COLO668 (cell line): ENCODE measurements around the gene SOCS7.
A peak's percentile ranks its signal among the peaks of the same experiment; 100 is the strongest.

Source experiments
- DNase-seq: peaks from one replicate; lab custom pipeline; 2025; ENCODE audit not compliant: unreplicated experiment; lab: John Stamatoyannopoulos, UW

Gene SOCS7, protein sequence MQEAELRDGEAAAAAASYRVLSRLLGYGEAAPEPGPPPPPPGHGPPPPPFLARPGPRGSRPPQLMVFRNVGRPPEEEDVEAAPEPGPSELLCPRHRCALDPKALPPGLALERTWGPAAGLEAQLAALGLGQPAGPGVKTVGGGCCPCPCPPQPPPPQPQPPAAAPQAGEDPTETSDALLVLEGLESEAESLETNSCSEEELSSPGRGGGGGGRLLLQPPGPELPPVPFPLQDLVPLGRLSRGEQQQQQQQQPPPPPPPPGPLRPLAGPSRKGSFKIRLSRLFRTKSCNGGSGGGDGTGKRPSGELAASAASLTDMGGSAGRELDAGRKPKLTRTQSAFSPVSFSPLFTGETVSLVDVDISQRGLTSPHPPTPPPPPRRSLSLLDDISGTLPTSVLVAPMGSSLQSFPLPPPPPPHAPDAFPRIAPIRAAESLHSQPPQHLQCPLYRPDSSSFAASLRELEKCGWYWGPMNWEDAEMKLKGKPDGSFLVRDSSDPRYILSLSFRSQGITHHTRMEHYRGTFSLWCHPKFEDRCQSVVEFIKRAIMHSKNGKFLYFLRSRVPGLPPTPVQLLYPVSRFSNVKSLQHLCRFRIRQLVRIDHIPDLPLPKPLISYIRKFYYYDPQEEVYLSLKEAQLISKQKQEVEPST

DNA sequence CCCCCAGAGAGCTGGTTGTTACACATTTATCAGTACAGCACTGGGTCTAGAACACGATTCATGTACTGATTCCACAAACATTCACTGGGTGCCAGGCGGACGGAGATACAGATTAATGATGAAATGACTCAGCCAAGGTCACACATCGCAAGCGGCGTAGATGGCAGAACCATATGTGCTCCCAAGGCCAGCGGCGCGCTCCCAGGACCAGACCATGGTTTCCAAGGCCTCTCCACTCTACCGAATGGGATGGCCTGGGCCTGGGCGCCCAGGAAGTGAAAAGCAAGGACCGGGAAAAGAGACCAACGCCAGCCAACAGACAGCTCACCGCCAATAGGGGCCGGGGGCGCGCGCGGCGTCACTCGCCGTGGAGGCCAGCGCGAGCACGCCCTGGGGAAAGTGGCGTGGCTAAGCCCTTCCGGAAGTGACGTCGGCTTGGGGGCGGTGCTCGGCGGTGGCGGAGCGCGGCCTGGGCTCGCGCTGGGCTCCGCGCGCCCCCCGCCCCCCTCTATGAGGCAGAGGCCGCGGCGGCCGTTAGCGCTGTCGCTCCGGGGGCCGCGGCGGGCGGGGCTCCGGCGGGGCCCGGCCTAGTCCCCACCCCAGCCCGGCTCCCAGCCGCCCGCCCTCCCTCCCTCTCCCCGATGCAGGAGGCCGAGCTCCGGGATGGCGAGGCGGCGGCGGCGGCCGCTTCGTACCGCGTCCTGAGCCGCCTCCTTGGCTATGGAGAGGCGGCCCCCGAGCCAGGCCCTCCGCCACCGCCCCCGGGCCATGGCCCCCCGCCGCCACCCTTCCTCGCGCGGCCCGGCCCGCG is at the start of gene SOCS7:
TSS of gene SOCS7 (plus strand) at position 433 of the 811 bp plus-strand sequence. CDS start at position 642, 209 bp downstream.
- peak; percentile 93 for DNase-seq

DNA sequence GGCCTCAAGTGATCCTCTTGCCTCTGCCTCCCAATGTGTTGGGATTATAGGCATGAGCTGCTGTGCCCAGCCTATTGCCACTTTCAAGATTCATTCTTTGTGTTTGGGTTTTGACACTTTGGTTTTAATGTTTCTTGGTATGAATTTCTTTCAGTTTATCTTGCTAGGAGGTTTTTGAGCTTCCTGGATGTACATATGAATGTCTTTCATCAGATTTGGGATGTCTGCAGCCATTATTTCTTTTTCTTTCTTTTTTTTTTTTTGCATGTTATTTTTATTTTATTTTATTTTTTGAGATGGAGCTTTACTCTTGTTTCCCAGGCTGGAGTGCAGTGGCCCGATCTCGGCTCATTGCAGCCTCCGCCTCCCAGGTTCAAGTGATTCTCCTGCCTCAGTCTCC is 36.1 kb upstream of the SOCS7 start:
- no peak for DNase-seq

DNA sequence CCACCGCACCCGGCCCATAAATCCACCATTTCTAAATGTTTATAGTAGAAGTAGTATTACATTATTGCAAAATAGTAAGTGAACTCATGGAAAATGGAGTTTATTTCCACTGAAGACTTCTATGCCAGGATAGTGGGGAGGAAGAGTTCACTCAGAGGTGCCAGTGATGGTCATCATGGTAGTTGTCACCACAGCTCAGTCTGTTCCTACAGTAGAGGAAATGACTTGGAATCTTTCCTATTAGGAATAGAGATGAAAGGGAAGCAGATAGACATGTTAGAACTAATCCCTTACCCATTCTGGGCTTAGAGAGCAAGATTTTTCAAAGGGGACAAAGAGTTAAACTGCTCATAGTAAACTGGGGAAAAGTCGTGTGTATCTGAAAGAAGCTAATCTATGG is 34.6 kb upstream of the SOCS7 start:
- no peak for DNase-seq

DNA sequence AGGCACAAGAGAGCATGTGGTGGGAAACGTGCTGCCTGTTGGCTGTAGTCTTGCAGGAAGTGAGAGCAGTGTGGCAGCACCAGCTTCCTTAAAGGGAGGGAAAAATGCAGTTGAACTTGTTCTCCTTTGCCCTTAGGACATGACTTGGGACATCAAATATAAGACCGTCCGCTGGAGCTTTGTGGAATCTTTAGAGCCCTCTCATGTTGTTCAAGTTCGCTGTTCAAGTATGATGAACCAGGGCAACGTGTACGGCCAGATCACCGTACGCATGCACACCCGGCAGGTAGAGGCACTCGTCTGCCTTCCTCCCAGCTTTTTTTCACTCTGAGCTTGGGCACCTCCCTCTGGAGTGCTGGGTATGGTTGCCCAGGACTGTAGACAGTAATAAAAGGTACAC is 31.2 kb upstream of the SOCS7 start:
- no peak for DNase-seq

DNA sequence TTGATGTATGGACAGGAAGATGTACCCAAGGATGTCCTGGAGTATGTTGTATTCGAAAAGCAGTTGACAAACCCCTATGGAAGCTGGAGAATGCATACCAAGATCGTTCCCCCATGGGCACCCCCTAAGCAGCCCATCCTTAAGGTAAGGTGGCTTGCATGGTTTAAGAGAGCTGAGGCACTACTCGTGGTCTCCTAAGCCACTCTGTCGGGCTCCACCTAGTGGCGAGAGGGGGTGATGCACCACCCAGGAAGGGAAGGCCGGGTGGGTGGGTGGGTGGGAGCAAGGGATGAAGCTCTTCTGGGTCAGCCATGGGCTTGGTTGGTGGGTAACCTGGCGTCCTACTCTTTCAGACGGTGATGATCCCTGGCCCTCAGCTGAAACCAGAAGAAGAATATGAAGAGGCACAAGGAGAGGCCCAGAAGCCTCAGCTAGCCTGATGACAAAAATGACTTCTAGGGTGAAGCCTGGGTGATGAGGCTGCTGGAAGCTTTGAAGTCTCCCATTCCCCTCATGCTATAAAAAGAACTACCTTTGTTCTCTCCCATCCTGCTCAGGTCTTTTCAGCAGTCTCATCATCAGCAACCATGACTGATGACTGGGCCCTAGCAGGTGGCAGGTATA is 29.4 kb upstream of the SOCS7 start:
- DNase-seq, result peak; percentile 39

DNA sequence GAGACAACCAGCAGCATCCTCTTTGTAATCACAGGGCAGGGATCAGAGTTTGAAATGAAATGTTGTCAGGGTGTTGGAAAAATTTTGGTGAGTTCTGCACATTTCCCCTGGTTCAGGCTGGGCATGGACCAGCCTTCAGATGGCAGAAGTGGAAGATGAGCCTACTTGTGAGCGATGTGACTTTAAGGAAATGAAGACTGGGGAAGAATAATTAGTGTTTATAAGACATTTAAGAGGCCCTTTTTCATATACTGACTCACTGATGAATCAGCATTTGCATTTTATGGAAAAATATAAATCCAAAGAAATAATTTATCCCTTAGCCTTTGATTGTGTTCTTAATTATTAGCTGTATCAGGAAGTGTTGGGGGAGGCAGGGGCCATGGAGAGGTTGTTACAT is 28.7 kb upstream of the SOCS7 start:
- no peak for DNase-seq

DNA sequence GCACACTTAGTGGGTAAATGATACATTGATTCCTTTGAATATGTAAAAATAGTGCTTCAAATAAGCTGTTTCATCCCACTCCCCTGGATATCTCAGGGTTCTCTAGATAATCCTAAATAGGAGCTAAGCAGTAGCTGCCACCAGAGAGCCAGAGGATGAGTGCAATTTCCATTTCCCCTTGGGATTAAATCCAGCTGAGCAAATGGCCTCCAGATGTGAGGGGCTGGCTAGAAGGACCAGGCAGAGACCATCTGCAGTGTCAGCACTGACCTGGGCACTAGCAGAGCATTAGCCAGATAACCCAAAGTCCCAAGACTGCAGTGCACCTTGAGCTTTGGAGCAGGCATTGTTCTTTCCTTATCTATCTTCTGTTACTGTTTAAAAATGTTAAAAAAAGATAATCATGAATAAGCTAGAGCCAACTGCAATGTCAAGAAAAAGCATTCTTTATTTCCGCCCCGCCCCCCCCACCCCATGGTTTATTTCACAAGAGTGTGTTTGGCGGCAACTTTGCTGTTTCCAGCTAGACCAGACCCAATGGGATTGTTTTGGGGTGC is 27.4 kb upstream of the SOCS7 start:
- DNase-seq, result no peak

DNA sequence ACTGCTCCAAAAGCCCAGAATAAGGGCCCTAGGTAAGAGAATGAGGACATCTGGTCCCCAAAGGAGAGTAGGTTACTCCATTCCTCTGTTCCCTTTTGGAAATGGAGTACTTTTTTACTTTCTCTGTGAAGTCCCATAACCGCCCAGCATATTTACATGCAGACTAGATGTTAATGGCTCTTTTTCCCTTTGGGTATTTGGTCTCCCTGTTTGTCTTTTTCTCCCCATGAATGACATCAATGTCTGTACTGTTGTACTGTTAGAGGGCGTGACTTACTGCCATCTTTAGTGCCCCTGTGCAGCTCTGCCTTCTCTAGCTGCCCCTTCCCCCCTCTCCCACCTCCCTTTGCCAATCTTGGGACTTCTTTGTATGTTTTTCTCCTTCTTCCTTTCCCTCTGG is 26.9 kb upstream of the SOCS7 start:
- DNase-seq, result no peak

DNA sequence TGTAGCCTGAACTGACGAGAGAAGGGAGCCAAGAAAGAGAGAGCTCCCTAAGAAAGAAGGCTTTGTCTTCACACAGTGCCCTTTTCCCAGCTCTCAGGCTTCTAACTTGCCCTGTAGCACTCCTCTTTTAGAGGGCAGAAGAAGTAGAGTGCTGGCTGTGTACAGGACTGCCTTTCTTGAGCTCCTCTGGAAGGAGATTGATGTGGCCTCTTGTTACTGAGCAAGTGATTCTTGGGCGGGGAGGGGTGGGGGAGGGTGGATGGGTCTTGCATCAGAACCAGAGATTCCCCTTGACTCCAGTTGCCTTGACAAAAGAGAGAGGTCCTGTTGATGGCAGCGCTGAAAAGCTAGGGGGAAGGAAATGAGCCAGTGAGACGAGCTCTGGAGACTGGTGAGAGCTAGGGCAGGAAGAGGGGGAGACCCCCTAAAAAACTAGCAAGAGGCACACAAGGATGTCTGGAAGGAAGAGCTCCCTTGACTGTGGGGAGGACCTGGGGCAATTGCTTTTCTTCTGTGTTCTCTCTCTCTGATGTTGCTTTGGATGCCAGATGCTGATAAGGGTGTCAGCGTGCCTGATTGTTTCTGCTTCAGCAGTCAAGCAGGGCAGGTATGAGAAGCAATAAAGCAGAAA is 26.3 kb upstream of the SOCS7 start:
- no peak for DNase-seq

DNA sequence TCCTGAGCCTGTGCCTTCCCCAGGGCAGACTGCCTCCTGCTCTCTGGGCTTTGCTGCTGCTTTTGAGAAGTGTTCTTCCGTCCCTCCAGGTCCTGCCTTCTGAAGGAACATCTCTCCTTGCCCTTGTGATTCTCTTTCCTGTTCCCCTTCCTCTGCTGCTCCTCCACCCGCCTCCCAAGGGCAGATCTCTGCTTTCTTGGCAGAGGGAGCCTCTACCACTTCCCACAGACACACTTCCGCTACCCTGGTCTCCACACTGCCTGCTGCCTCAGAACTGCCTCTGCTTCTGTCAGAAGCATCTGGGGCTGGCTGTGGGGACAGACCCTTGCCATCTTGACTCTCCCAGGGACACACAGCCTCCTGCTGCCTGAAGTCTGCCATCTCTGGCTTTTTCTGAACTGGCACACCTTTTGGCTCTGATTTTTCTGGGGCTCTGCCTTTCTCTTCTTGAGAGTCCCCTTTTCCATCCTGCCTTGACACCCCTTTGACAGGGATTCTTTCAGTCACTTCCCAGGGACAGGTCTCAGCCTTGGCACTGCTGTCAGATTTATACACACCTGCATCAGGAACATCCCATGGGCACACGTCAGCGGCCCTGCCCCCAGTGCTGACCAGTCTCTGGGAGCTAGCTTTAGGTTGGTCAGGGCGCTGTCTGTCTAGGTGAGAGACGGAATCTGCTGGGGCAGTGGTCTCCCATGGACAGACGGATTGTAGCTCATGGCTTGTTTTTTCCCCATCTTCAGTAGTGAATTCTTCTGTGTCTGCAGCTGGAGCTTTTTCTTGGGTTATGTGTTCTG is 24.4 kb upstream of the SOCS7 start:
- DNase-seq, result no peak

DNA sequence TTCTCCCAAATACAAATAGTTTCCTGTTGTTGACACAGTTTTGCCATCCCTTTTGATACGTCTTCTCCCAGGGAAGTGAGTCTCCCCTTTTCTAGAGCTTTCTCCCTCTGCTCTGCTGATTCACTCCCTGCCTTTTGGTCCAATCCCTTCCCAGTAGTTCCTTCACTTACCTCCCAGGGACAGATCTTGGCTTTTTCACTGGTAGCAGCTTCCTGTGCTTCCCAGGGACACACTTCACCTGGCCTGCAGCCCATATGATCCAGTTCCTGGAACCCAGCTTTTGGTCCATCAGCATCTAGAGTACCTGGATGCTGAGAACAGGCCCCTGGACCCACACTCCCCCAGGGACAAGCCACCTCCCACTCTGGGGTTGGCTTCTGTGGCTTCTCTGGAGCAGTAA is 23.7 kb upstream of the SOCS7 start:
- no peak for DNase-seq

DNA sequence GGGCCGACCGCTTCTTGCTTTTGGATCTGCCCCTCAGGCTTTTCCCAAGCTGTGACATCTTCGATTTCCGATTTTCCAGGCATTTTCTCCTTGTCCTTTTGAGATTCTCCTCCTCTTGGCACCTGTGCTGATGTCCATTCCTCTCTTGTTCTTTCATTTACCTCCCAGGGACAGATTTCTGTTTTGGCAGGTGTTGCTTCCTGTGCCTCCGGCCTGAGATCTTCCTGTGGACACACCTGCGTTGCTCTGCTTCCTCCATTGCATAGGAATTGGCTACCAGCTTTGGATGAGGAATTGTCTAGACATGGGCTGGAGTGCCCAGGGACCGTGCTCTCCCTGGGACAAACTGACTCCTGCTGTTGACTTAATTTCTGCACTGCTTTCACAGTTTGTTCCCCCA is 23.0 kb upstream of the SOCS7 start:
- peak; percentile 5 for DNase-seq

DNA sequence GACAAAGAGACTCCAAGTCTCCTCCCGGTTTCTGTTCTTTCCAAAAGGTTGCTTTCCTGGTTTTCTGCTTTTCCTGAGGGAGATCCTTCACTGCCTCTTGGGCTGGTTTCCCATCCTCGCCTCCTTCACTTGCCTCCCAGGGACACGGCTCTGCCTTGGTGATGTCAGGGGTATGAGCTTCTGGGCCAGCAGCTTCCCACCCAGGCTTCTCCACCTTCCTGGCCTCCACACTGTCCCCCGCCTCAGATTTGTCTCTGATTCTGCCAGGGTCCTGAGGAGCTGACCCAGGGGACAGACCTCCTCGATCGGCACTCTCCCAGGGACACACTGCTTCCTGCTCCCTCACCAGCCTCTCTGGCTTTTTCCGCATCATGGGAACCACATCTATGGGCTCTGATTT is 22.4 kb upstream of the SOCS7 start:
- DNase-seq, result no peak

DNA sequence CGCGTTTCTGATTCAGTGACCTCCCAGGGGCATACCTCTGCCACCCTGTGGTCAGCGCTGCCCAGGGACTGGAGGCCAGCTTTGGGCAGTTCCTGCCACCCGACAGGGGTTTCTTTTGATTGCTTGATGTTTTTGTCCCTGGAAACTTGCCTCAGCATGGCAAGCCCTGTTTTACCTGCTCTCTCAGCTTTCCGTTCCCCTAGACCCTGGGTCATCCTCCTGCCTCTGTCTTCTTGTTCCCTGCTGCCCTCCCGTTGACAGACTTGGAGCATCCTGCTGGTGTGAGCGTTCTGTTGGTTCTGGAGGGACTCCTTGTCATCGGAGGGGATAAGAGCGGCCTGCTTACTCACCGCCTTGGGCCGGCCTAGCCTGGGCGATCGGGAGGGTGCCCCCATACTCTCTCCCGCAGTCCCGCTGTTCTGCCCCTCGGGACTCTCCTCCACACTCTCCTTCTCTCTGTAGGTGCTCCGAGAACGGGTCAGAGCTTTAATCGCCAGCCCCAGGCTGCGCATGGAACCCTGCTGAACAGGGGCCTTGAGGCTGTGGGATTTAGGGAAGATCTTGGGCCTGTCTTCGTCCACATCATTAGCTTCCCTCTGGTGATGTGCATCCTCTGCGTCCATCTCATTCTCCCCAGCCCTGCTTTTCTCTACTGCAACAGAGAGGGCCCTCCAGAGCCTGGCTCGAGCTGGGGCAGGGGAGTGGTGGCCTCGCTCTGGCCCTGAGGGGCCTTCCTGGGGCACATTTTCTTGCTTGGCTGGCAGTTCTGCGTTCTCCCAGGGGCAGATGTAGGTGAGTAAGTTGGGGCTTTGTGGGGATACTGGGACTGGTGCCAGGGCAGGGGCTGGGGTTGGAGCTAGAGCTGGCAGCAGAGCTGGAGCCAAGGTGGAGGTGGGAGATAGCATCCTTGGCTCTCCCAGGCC is 21.6 kb upstream of the SOCS7 start:
- DNase-seq, result no peak

DNA sequence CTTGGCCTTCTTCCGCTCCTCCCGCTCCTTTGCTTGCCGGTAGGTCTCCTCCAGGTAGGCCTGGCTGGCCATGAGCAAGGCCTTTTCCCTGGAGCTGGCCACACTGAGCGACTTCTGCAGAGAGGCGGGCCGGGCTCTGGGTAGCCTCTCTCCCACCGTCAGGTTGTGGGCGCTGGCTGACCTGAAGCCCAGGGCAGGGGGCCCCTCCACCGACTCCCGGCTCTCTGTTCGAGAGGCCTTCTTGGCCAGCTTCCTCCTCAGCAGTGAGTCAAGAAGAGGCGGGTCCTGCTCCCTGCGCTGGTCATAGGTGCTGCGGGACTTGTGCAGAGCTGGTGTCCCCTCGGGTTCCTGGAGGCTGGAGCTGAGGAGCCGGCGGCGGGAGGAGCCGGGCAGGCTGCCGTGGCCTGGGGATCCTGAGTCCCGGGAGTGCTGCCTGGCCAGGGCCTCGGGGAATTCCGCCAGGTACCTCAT is 20.7 kb upstream of the SOCS7 start:
- no peak for DNase-seq

DNA sequence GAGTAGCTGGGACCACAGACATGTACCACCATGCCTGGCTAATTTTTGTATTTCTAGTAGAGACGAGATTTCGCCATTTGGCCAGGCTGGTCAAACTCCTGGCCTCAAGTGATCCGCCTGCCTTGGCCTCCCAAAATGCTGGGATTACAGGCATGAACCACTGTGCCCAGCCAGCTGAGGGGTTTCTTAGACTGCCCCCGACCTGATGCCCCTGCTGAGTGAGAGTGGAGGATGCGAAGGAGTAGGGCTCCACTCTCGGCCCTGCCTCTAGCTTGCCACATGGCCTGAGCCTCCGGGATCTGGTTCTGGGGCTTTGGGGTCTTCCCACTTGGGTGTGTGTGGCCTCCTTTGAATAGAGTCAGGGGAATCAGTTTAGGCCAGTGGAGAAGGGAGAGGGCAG is 18.9 kb upstream of the SOCS7 start:
- DNase-seq, result no peak

DNA sequence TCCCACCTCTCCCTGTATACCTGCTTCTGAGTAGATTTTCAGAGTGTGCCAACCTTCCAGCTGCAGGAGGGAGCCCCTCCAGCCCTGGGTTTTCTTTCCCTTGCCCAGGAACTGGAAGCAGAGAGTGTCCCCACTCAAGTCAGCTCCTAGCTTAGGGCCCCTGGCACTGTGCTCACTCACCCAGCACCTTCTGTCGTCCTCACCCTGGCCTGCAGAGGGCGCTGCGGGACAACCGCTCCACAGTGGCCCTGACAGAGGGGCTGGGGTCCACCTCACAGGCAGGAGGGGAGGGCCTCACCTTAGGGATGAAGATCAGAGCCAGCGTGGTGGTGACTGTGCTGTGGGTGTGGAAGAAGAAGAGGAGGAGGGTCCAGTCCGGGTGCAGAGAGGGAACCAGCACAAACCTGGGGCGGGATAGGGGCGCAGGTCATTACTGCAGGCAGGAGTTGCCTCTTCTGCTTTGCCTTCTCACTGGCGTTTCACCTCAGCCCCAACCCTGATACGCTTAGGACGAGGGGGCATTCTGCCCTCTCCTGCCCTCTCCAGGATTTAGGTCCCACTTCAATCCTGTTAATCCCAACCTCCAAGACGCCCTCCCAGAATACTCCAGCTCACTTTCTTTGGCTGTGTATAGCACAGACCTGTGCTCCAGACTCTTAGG is 17.9 kb upstream of the SOCS7 start:
- DNase-seq, result peak; percentile 39
